NCI-H1436 (cell line): ENCODE data around the gene PROM1.

Experiments used
- DNase-seq: peaks from one replicate; lab custom pipeline; 2025; lab: John Stamatoyannopoulos, UW

PROM1 gene

GRCh38 chr4:16083241-16084191 lies at the start of gene PROM1:
Gene PROM1, minus strand, starts transcription at chr4:16084023. Its CDS starts 8,117 bp downstream, at chr4:16075906.
- no peak for DNase-seq

- no peak for DNase-seq
These were observed 49.6 kb upstream of the PROM1 start for GRCh38 chr4:16133406-16133805.

- DNase-seq: no peak
These were observed 47.5 kb upstream of the PROM1 start for GRCh38 chr4:16131293-16131692.

DNA sequence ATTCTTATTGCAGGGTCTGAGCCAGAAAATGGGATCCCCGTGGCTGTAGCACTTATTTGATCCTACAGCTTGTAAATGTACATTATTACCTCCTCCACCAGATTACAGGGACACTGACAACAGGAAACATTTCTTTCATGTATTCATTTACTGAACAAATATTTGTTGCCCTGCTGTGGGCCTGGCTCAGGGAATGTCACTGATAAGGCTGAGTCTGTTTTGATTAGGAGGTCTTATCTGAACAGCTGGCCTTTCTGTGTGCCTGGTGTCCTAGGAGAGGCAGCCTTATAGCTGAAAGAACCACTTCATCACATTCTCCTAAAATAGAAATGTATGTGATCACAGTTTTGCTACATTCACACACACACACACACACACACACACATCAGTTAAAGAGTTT lies 45.5 kb upstream of the PROM1 start:
- DNase-seq: no peak

DNA sequence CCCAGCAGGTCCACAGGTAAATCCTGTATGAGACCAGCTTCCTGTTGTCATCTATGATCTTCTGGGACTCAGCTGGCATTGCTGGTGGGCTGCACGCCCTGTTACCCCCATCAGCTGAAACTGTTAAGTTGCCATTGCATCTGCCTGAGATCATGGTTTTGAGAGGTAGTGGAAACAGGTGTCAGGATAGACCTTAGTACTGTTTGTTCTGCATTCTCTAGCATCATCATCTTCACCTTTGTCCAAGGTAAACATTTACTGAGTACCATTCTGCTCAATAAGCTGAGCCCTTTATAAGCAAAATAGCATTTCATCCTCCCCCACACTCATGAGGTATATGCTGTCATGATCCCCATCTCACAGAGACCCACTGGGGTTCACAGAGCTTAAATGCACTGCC lies 42.9 kb upstream of the PROM1 start:
- DNase-seq: no peak

DNA sequence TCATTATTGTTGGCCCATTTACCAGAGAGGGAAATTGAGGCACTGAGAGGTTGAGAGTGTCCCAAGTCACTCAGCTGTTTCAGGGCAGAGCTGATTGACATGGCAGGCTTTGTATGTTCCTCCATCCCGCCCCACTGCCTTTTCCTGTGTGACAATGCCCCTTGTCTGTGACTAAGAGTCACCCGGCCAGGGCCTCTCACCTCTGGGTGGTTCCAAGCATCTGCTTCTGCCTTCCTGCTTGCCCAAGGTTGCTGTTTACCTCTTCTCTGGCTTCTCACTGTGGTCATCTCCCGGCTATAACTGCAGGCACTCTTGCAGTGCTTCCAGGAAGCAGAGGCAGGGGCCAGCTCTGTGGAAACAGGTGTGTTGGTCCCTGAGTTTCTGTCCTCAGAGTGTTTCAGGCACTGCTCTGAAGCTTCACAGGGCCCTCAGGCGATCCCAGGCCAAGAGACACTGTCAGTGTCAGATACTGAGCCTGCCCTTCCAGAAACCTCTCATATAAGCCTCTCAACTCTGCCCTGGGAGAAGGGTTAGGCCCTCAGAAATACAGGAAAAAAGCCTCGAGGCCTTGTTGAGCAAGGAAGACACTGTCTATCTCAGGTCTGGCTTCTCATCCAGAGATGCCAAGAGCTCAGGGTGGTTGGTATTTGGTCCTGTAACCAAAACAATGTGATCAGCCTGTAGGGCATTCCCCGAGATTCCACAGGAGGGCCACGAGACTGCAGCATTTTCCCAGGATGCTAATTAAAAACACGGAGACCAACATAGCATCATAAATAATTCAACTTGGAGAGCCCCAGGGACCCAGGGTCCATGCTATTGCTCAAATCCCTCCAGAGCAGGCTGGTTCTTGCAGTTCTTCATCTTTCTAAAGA lies 42.0 kb upstream of the PROM1 start:
- DNase-seq: no peak

- DNase-seq: no peak
These were observed 40.4 kb upstream of the PROM1 start for GRCh38 chr4:16124232-16124631.

DNA sequence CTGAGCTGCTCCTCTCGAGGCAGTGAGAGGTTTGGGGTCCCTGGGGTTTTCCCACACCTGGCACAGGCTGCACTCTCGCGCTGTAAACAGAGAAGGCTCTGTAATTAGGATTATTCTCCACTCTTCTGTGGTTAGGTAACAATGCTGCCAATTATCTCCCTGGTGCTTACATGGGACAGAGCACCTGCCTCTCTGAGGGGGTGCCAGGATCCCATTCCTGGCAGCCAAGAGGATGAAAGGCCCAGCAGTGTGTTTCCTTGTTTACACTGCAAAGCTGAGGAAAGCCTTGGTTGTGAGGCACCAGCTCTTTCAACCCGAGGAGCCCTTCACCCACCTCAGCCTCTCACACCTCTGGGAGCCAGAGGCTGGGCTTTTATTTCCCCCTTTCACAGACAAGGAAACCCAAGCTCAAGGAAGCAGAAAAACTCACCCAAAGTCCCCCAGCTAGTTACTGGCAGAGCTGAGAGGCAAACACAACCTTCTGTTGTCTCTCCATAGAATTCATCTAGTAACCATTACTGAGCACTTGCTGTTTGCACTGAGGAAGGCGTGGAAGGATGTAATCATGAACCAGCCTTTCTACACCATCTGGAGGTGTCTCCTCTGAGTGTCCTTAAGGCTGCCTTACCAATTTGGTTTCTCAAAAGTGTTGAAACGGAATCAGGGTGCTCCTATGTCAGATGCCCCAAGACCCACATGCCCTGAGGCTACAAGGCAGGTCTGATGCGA lies 39.7 kb upstream of the PROM1 start:
- DNase-seq: peak; percentile 75

DNA sequence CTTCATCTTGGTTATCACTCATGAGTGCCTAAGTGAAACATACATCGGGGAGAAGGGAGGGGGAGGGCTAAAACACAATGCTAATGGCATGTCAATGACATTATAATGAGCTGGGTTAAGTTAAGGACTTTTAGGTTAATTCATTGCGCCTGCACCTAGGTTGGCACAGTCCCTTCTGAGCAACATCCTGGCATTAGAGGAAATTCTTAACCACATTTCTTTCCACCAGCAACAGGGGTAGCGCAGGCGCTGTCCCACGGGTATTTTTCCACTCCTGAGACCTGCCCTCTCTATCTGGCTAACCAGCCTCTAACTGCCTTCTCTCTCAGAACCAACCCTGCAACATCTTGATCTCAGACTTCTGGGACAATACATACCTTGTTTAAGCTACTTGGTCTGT lies 39.0 kb upstream of the PROM1 start:
- DNase-seq: no peak

GRCh38 chr4:16122308-16122711 lies 38.5 kb upstream of the PROM1 start:
- no peak for DNase-seq

DNA sequence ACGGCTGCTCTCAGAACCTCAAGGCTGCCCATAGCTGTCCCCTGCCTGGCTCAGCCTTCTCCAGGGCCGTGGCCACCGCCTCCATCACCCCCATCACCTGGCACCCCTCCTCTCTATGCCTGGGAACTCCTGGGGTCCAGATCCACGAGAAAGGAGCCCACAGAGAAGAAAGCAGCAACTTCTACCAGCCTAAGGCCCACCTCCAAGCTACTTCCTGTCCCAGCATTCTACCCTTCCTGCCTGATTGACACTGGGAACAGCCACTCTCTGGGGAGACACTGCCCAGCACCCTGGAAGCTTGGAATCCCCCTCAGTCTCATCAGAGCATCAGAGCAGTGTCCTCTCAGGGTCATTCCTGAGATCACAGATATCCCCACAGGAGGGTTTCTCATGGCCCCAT lies 36.9 kb upstream of the PROM1 start:
- DNase-seq: no peak

- no peak for DNase-seq
These were observed 36.2 kb upstream of the PROM1 start for GRCh38 chr4:16119981-16120380.

DNA sequence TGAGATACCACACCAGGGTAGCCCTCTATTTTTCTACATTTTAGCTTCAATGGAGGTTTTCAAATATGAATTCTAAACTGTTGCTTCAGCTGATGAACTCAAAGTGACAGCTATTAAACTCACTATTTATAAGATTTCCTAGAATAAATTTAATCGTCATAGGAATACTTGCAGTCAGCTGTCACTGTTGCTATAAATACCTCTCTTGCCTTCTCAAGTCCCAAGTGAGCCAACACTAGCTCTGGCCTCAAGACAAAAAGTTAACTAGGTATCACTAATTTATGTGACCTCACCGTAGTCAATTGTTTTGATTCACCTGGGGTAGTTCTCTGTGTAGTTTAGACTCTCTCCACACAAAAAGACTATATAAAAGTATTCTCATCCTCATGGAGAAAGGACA lies 34.3 kb upstream of the PROM1 start:
- DNase-seq: no peak

DNA sequence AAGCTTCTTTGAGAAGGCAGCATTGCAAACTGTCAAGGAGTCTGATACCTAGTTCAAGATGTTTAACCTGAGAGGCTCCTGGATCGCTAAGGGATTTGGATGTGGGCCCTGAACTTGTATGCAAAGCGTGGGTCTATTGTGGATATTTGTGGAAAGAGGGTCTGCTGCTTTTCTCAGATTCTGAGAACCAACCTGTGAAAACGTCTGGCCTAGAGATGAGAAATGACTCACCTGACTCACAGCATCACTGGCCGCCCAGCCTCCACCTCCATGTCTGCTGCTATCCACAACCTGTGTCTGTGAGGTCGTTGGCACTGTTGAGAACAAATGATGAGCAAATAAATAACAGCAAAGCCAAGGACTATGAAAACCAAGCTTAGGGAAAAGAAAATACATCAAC lies 33.3 kb upstream of the PROM1 start:
- DNase-seq: no peak

DNA sequence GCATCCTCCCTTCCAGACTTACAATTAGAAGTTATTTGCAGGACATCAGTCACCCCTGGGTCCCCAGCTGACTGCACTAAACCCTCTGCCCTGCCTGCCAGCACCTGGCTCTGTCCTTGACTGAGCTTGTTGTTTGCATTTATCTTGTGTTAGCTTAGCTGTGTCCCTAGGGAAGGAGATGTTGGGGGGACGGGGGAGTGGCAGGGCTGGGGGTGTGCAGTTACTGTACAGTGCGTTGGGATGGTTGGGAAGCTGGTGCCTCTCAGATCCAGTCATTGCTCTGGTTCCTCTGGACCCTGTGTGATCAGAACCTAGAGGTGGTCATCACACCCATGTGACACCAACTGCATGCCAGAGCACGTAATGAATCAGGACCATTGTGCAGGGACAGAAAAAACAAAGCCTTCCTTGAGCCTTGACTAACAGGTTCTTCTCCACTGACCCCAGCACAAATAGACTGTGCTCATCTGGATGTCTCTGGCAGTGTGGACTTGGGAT lies 32.7 kb upstream of the PROM1 start:
- no peak for DNase-seq

DNA sequence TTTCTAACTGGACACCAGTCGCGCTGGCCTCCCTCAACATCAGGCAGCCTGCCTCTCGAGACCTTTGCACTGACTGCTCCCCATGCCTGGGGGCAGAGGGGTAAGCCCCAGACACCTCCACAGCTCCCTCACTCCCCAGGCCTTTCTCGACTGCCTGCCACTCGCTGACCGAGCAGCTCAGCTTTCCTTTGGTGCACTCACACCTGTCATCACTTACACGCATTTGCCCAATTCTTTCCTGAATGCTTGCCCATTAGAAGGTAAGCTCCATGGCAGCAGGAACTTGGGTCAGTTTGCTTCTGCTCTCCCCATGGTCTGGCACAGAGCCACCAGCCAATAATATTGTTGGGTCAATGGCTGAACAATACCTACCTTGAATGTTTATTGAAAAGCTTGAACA lies 32.2 kb upstream of the PROM1 start:
- DNase-seq: no peak

DNA sequence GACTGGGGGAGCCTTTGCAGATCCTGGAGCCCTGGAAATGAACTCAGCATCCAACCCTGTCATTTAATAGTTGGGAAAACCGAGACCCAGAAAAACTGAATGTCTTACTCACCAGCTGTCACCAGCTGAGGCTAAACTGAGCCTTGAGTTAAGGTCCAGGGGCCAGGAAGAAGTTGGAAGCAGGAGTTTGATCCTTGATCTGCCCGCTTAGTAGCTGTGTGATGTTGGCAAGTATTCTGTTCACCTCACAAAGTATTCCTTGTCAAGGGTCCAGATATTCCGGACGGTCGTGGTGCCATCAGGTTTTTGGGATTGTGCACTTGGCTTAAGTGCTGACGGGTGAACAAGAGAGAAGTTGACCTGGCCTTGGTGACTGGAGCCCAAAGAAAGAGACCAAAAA lies 30.7 kb upstream of the PROM1 start:
- DNase-seq: no peak

DNA sequence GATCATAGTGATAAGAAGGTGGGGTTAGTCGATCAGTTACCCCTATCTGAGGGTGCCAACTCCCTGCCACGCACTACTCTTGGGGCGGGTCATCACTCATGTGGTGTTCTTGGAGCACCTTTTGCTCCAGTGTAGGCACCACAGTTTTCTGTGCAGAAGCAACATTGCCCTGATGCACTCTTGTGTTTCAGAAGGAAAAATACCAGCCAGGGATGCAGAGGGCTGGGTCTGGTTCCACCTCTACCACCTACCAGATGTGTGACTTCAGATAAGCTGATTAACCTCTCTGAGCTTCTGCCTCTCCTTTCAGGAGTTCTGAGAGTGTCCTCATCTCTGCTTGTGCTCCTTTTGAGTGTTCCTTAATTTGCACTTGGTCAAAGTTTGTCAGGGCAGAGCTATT lies 29.9 kb upstream of the PROM1 start:
- DNase-seq: no peak

DNA sequence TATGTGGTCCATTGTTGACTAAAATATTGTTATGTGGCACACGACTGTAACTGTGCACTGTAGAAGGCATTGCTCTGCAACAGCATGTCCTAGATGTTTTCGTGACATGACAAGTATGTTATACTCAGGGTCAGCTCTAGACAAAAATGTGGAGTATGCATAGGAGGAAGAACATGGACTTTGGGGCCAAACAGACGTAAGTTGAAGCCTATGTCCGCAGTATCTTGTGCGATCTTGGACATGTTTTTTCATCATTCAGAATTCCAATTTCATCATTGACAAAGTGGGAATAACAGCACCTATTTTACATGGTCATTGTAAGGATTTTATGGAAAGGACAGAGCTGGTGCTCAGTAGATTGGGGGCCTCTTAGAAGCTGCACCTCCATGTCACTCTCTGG lies 27.7 kb upstream of the PROM1 start:
- no peak for DNase-seq

- DNase-seq: no peak
These were observed 27.0 kb upstream of the PROM1 start for GRCh38 chr4:16110661-16111290.

GRCh38 chr4:16110199-16110598 lies 26.4 kb upstream of the PROM1 start:
- no peak for DNase-seq

DNA sequence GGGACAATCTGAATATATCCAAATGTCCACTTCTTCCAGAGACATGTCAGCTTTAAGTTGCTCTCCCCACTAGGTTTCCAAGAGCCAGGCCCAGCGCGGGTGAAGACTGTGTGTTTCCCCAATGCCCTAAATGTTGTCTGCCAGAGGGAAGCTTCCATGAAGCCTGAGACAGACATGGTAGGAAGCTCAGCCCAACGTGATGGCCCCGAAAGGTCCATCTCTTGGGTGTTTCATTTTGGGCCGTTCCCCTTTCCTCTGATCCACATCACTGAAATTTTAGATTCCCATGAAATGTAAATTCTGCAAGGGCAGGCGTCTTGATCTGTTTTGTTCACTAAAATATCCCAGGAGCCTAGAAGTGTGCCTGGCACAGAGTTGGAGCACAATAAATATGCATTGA lies 25.4 kb upstream of the PROM1 start:
- no peak for DNase-seq
